ENCODE measurements around the gene CANT1. TPM values are rescaled to one million over a fixed set of nuclear protein-coding genes. Genes with fewer than 3 reads are reported as not detected.

CANT1 gene
- total and polyA plus RNA-seq, 2 of the 13 experiments (the other 11 are each of a cell fraction or from before 2014, with no cell fraction given), result 34.1 to 42.1 TPM

DNA sequence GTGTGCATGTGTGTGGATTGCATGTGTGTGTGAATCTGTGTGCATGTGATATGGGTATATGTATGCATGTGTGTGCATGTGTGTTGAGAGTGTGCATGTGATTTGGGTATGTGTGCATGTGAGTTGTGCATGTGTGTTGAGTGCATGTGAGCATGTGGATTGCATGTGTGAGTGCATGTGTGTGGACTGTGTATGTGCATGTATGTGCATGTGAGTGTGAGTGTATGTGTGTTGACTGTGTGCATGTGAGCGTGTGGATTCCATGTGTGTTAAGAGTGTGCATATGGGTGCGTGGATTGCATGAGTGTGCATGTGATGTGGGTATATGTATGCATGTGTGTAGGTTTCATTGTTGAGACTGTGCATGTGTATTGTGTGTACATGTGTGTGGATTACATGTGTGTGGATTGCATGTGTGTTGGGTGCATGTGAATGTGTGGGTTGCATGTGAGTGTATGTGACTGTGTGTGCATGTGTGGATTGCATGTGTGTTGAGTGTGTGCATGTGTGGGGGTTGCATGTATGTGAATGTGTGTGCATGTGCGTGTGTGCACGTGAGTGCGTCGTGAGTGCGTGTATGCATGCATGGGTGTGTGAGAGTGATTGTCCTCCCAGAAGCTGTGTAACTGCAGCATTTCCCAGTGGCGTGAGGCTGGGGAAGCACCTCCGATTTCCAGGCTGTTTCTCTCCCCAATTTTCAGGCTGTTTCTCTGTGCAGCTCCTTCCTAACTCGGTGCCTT lies 33.8 kb upstream of the CANT1 start:
- ChIA-PET POLR2A (interaction anchor here (1.6 kb wide), 1 partner anchor 16 kb away, joined by 16 read pairs; no protein-coding TSS in a partner anchor), CTCF (ENCODE audit: low intra/inter-chr PET ratio, low total read pairs) (interaction anchor here (1.3 to 3.1 kb wide), 3 partner anchors 23 to 57 kb away, joined by 4 to 71 read pairs (median 5); no protein-coding TSS in a partner anchor)
- FAIRE-seq, result no peak
- Histone ChIP-seq H3K4me1 (ENCODE audit: insufficient read depth, low read length) (peaks cover 25% of the 10 kb centered on the region), H3K79me2 (ENCODE audit: insufficient read depth, low read length) (no peaks in the 10 kb centered on the region), H3K4me2 (ENCODE audit: low read depth, low read length) (no peak overlapping the region), H3K27me3 (ENCODE audit: control insufficient read depth in 1 of 2, insufficient read depth in 2 of 2, low read length in 2 of 2) (peaks cover 12 to 58% of the 10 kb centered on the region in 2 experiments; a peak in 4 of 5 replicates), H3K4me3 (replicated peaks in 1 of 3; ENCODE audit: insufficient read depth in 1 of 3, low read depth in 2 of 3, low read length in 3 of 3) (no peak overlapping the region), H3K27ac (ENCODE audit: extremely low read length, insufficient read depth, low read length) (no peak overlapping the region), H4K20me1 (ENCODE audit: insufficient read depth, low read length) (no peaks in the 10 kb centered on the region; the same call in 1 of the 2 replicates), H2AFZ (ENCODE audit: low read length) (no peak overlapping the region), H3K9ac (ENCODE audit: insufficient read depth, low read depth, low read length) (no peak overlapping the region), H3K9me3 (ENCODE audit: low read length) (no peaks in the 10 kb centered on the region), H3K36me3 (replicated peaks in 1 of 2; ENCODE audit: control insufficient read depth in 1 of 2, insufficient read depth in 2 of 2, low read length in 2 of 2) (no peaks in the 10 kb centered on the region)
- no peak for ATAC-seq
- WGBS (ENCODE audit: low lambda C conversion rate), result 39% methylated on average over 9 of the region's 10 CpGs
- no TSS peak for BruUV-seq (replicated peaks)
- intact Hi-C loops (cut with micrococcal nuclease; ENCODE audit: unreplicated experiment), result no loop called here
- no peak for DNase-seq (ENCODE audit: low spot score)
- in situ Hi-C loops (cut with HindIII; ENCODE audit: extremely low pct_ligation_motif_present, low pct_unique_long_range_greater_than_20kb), result no loop called here
- TF ChIP-seq, protein P1, sequence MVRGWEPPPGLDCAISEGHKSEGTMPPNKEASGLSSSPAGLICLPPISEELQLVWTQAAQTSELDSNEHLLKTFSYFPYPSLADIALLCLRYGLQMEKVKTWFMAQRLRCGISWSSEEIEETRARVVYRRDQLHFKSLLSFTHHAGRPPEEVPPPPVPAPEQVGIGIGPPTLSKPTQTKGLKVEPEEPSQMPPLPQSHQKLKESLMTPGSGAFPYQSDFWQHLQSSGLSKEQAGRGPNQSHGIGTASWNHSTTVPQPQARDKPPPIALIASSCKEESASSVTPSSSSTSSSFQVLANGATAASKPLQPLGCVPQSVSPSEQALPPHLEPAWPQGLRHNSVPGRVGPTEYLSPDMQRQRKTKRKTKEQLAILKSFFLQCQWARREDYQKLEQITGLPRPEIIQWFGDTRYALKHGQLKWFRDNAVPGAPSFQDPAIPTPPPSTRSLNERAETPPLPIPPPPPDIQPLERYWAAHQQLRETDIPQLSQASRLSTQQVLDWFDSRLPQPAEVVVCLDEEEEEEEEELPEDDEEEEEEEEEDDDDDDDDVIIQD (CRISPR knock-in tag; IDR thresholded peaks at IDR 0.05; ENCODE audit: low read depth), result no peak
- TF ChIP-seq, protein P2, sequence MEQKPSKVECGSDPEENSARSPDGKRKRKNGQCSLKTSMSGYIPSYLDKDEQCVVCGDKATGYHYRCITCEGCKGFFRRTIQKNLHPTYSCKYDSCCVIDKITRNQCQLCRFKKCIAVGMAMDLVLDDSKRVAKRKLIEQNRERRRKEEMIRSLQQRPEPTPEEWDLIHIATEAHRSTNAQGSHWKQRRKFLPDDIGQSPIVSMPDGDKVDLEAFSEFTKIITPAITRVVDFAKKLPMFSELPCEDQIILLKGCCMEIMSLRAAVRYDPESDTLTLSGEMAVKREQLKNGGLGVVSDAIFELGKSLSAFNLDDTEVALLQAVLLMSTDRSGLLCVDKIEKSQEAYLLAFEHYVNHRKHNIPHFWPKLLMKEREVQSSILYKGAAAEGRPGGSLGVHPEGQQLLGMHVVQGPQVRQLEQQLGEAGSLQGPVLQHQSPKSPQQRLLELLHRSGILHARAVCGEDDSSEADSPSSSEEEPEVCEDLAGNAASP (CRISPR knock-in tag; IDR thresholded peaks at IDR 0.05; ENCODE audit: borderline replicate concordance), result no peak
- TF ChIP-seq, protein P3, sequence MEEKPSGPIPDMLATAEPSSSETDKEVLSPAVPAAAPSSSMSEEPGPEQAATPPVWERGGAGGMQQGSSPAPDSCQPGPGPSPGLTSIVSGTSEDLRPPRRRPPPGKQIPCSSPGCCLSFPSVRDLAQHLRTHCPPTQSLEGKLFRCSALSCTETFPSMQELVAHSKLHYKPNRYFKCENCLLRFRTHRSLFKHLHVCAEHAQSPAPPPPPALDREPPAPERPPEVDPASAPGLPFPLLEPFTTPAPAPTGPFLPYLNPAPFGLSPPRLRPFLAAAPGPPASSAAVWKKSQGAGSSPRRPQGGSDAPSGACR (CRISPR knock-in tag; IDR thresholded peaks at IDR 0.05), result no peak
- TF ChIP-seq ELF1 (CRISPR knock-in tag; IDR thresholded peaks at IDR 0.05) (no peak), LCORL (IDR thresholded peaks at IDR 0.05) (0 out of 2 replicates have a peak, but pooled peaks have one; percentile 33), LCORL (CRISPR knock-in tag; IDR thresholded peaks at IDR 0.05) (no peak), DMAP1 (CRISPR knock-in tag; IDR thresholded peaks at IDR 0.05) (no peak), SP1 (IDR thresholded peaks at IDR 0.05) (0 out of 2 replicates have a peak, but pooled peaks have one; percentile 34), SP1 (CRISPR knock-in tag; IDR thresholded peaks at IDR 0.05) (no peak)
- TF ChIP-seq, protein P4, sequence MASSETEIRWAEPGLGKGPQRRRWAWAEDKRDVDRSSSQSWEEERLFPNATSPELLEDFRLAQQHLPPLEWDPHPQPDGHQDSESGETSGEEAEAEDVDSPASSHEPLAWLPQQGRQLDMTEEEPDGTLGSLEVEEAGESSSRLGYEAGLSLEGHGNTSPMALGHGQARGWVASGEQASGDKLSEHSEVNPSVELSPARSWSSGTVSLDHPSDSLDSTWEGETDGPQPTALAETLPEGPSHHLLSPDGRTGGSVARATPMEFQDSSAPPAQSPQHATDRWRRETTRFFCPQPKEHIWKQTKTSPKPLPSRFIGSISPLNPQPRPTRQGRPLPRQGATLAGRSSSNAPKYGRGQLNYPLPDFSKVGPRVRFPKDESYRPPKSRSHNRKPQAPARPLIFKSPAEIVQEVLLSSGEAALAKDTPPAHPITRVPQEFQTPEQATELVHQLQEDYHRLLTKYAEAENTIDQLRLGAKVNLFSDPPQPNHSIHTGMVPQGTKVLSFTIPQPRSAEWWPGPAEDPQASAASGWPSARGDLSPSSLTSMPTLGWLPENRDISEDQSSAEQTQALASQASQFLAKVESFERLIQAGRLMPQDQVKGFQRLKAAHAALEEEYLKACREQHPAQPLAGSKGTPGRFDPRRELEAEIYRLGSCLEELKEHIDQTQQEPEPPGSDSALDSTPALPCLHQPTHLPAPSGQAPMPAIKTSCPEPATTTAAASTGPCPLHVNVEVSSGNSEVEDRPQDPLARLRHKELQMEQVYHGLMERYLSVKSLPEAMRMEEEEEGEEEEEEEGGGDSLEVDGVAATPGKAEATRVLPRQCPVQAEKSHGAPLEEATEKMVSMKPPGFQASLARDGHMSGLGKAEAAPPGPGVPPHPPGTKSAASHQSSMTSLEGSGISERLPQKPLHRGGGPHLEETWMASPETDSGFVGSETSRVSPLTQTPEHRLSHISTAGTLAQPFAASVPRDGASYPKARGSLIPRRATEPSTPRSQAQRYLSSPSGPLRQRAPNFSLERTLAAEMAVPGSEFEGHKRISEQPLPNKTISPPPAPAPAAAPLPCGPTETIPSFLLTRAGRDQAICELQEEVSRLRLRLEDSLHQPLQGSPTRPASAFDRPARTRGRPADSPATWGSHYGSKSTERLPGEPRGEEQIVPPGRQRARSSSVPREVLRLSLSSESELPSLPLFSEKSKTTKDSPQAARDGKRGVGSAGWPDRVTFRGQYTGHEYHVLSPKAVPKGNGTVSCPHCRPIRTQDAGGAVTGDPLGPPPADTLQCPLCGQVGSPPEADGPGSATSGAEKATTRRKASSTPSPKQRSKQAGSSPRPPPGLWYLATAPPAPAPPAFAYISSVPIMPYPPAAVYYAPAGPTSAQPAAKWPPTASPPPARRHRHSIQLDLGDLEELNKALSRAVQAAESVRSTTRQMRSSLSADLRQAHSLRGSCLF (CRISPR knock-in tag; IDR thresholded peaks at IDR 0.05; ENCODE audit: borderline replicate concordance), result no peak
- TF ChIP-seq, protein P5, sequence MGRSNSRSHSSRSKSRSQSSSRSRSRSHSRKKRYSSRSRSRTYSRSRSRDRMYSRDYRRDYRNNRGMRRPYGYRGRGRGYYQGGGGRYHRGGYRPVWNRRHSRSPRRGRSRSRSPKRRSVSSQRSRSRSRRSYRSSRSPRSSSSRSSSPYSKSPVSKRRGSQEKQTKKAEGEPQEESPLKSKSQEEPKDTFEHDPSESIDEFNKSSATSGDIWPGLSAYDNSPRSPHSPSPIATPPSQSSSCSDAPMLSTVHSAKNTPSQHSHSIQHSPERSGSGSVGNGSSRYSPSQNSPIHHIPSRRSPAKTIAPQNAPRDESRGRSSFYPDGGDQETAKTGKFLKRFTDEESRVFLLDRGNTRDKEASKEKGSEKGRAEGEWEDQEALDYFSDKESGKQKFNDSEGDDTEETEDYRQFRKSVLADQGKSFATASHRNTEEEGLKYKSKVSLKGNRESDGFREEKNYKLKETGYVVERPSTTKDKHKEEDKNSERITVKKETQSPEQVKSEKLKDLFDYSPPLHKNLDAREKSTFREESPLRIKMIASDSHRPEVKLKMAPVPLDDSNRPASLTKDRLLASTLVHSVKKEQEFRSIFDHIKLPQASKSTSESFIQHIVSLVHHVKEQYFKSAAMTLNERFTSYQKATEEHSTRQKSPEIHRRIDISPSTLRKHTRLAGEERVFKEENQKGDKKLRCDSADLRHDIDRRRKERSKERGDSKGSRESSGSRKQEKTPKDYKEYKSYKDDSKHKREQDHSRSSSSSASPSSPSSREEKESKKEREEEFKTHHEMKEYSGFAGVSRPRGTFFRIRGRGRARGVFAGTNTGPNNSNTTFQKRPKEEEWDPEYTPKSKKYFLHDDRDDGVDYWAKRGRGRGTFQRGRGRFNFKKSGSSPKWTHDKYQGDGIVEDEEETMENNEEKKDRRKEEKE (IDR thresholded peaks at IDR 0.05), result no peak
